ENCODE measurements around the gene ZNF488. TPM values are rescaled to one million over a fixed set of nuclear protein-coding genes. Genes with fewer than 3 reads are reported as not detected.

ZNF488 gene
- polyA plus RNA-seq, 2 donors = 0.81 to 0.94 TPM

GRCh38 chr10:47353351-47353750 lies 30.7 kb downstream of the ZNF488 start:
- WGBS, 2 donors = 88 to 92% methylated on average over 6 of the region's 6 CpGs
- no peaks in the 10 kb centered on the region for H3K4me1 ChIP-seq (ENCODE audit: control insufficient read depth in 2 of 2, insufficient read depth in 2 of 2, low read length in 1 of 2)
- no peak overlapping the region for H3K27ac ChIP-seq (ENCODE audit: low read depth in 2 of 2, low read length in 1 of 2)

GRCh38 chr10:47351899-47352815 lies 31.9 kb downstream of the ZNF488 start:
- Histone ChIP-seq H3K4me1 (ENCODE audit: control insufficient read depth in 2 of 2, insufficient read depth in 2 of 2, low read length in 1 of 2) (no peaks in the 10 kb centered on the region), H3K9me3 (ENCODE audit: control insufficient read depth in 2 of 2, insufficient read depth in 1 of 2, low read depth in 1 of 2, low read length in 1 of 2) (no peaks in the 10 kb centered on the region), H3K27ac (ENCODE audit: low read depth in 2 of 2, low read length in 1 of 2) (no peak overlapping the region), H3K4me3 (ENCODE audit: low read depth in 1 of 2, low read length in 2 of 2) (no peak overlapping the region), H3K27me3 (ENCODE audit: control insufficient read depth in 1 of 2, insufficient read depth in 2 of 2, low read length in 2 of 2) (no peaks in the 10 kb centered on the region), H3K36me3 (ENCODE audit: control insufficient read depth in 2 of 2, insufficient read depth in 2 of 2, low read length in 1 of 2) (no peaks in the 10 kb centered on the region)
- 79 to 83% methylated on average over 14 of the region's 14 CpGs for WGBS, 2 donors

More at GRCh38 chr10:47353351-47353750, 30.7 kb downstream of the ZNF488 start:
- Histone ChIP-seq H3K4me3 (ENCODE audit: low read depth in 1 of 2, low read length in 2 of 2) (no peak overlapping the region), H3K36me3 (ENCODE audit: control insufficient read depth in 2 of 2, insufficient read depth in 2 of 2, low read length in 1 of 2) (no peaks in the 10 kb centered on the region), H3K9me3 (ENCODE audit: control insufficient read depth in 2 of 2, insufficient read depth in 1 of 2, low read depth in 1 of 2, low read length in 1 of 2) (no peaks in the 10 kb centered on the region), H3K27me3 (ENCODE audit: control insufficient read depth in 1 of 2, insufficient read depth in 2 of 2, low read length in 2 of 2) (no peaks in the 10 kb centered on the region)

- 90 to 94% methylated on average over 39 of the region's 39 CpGs for WGBS, 2 donors
- no peak overlapping the region for H3K27ac ChIP-seq (ENCODE audit: low read depth in 2 of 2, low read length in 1 of 2)
- no peaks in the 10 kb centered on the region for H3K4me1 ChIP-seq (ENCODE audit: control insufficient read depth in 2 of 2, insufficient read depth in 2 of 2, low read length in 1 of 2)
- H3K36me3 ChIP-seq (ENCODE audit: control insufficient read depth in 2 of 2, insufficient read depth in 2 of 2, low read length in 1 of 2) = no peaks in the 10 kb centered on the region
- H3K27me3 ChIP-seq (ENCODE audit: control insufficient read depth in 1 of 2, insufficient read depth in 2 of 2, low read length in 2 of 2) = no peaks in the 10 kb centered on the region
- H3K9me3 ChIP-seq (ENCODE audit: control insufficient read depth in 2 of 2, insufficient read depth in 1 of 2, low read depth in 1 of 2, low read length in 1 of 2) = no peaks in the 10 kb centered on the region
- no peak overlapping the region for H3K4me3 ChIP-seq (ENCODE audit: low read depth in 1 of 2, low read length in 2 of 2)
Measured at GRCh38 chr10:47350671-47351640, 33.1 kb downstream of the ZNF488 start.

- no peak overlapping the region for H3K4me3 ChIP-seq (ENCODE audit: low read depth in 1 of 2, low read length in 2 of 2)
- H3K27me3 ChIP-seq (ENCODE audit: control insufficient read depth in 1 of 2, insufficient read depth in 2 of 2, low read length in 2 of 2) = no peaks in the 10 kb centered on the region
- 96% methylated on average over 31 of the region's 31 CpGs for WGBS, 2 donors
- H3K27ac ChIP-seq (ENCODE audit: low read depth in 2 of 2, low read length in 1 of 2) = no peak overlapping the region
- H3K9me3 ChIP-seq (ENCODE audit: control insufficient read depth in 2 of 2, insufficient read depth in 1 of 2, low read depth in 1 of 2, low read length in 1 of 2) = no peaks in the 10 kb centered on the region
- H3K4me1 ChIP-seq (ENCODE audit: control insufficient read depth in 2 of 2, insufficient read depth in 2 of 2, low read length in 1 of 2) = no peaks in the 10 kb centered on the region
- no peaks in the 10 kb centered on the region for H3K36me3 ChIP-seq (ENCODE audit: control insufficient read depth in 2 of 2, insufficient read depth in 2 of 2, low read length in 1 of 2)
Measured at GRCh38 chr10:47349941-47350371, 34.1 kb downstream of the ZNF488 start.

GRCh38 chr10:47349516-47349915 lies 34.6 kb downstream of the ZNF488 start:
- Histone ChIP-seq H3K9me3 (ENCODE audit: control insufficient read depth in 2 of 2, insufficient read depth in 1 of 2, low read depth in 1 of 2, low read length in 1 of 2) (no peaks in the 10 kb centered on the region), H3K4me1 (ENCODE audit: control insufficient read depth in 2 of 2, insufficient read depth in 2 of 2, low read length in 1 of 2) (no peaks in the 10 kb centered on the region), H3K27ac (ENCODE audit: low read depth in 2 of 2, low read length in 1 of 2) (no peak overlapping the region), H3K36me3 (ENCODE audit: control insufficient read depth in 2 of 2, insufficient read depth in 2 of 2, low read length in 1 of 2) (no peaks in the 10 kb centered on the region), H3K27me3 (ENCODE audit: control insufficient read depth in 1 of 2, insufficient read depth in 2 of 2, low read length in 2 of 2) (no peaks in the 10 kb centered on the region), H3K4me3 (ENCODE audit: low read depth in 1 of 2, low read length in 2 of 2) (no peak overlapping the region)
- WGBS, 2 donors = 95% methylated on average over 22 of the region's 22 CpGs

GRCh38 chr10:47348661-47349470 lies 35.2 kb downstream of the ZNF488 start:
- Histone ChIP-seq H3K4me3 (ENCODE audit: low read depth in 1 of 2, low read length in 2 of 2) (no peak overlapping the region), H3K36me3 (ENCODE audit: control insufficient read depth in 2 of 2, insufficient read depth in 2 of 2, low read length in 1 of 2) (no peaks in the 10 kb centered on the region), H3K27ac (ENCODE audit: low read depth in 2 of 2, low read length in 1 of 2) (no peak overlapping the region), H3K9me3 (ENCODE audit: control insufficient read depth in 2 of 2, insufficient read depth in 1 of 2, low read depth in 1 of 2, low read length in 1 of 2) (no peaks in the 10 kb centered on the region), H3K27me3 (ENCODE audit: control insufficient read depth in 1 of 2, insufficient read depth in 2 of 2, low read length in 2 of 2) (no peaks in the 10 kb centered on the region), H3K4me1 (ENCODE audit: control insufficient read depth in 2 of 2, insufficient read depth in 2 of 2, low read length in 1 of 2) (no peaks in the 10 kb centered on the region)
- WGBS, 2 donors = 89 to 92% methylated on average over 36 of the region's 36 CpGs

- Histone ChIP-seq H3K4me3 (ENCODE audit: low read depth in 1 of 2, low read length in 2 of 2) (no peak within 1 kb of the TSS), H3K9me3 (ENCODE audit: control insufficient read depth in 2 of 2, insufficient read depth in 1 of 2, low read depth in 1 of 2, low read length in 1 of 2) (no peaks in the 10 kb centered on the region), H3K4me1 (ENCODE audit: control insufficient read depth in 2 of 2, insufficient read depth in 2 of 2, low read length in 1 of 2) (no peaks in the 10 kb centered on the region), H3K27me3 (ENCODE audit: control insufficient read depth in 1 of 2, insufficient read depth in 2 of 2, low read length in 2 of 2) (no peaks in the 10 kb centered on the region), H3K36me3 (ENCODE audit: control insufficient read depth in 2 of 2, insufficient read depth in 2 of 2, low read length in 1 of 2) (no peaks in the 10 kb centered on the region), H3K27ac (ENCODE audit: low read depth in 2 of 2, low read length in 1 of 2) (no peak within 1 kb of the TSS)
- 81 to 89% methylated on average over 5 of the region's 5 CpGs for WGBS, 2 donors
Measured at GRCh38 chr10:47348138-47348651, 35.9 kb downstream of the ZNF488 start, which contains the start of gene RBP3. Gene RBP3 (plus strand): TSS chr10:47348363. CDS start chr10:47348485, 122 bp downstream.

- 77 to 87% methylated on average over 4 of the region's 4 CpGs for WGBS, 2 donors
- Histone ChIP-seq H3K4me3 (ENCODE audit: low read depth in 1 of 2, low read length in 2 of 2) (no peak overlapping the region), H3K27ac (ENCODE audit: low read depth in 2 of 2, low read length in 1 of 2) (no peak overlapping the region), H3K4me1 (ENCODE audit: control insufficient read depth in 2 of 2, insufficient read depth in 2 of 2, low read length in 1 of 2) (no peaks in the 10 kb centered on the region), H3K36me3 (ENCODE audit: control insufficient read depth in 2 of 2, insufficient read depth in 2 of 2, low read length in 1 of 2) (no peaks in the 10 kb centered on the region), H3K9me3 (ENCODE audit: control insufficient read depth in 2 of 2, insufficient read depth in 1 of 2, low read depth in 1 of 2, low read length in 1 of 2) (no peaks in the 10 kb centered on the region), H3K27me3 (ENCODE audit: control insufficient read depth in 1 of 2, insufficient read depth in 2 of 2, low read length in 2 of 2) (no peaks in the 10 kb centered on the region)
Measured at GRCh38 chr10:47347303-47347675, 36.8 kb downstream of the ZNF488 start.
